MM.1S (cell line): ENCODE measurements around the gene RAET1L.
"Not testable (repeated sequence)": the region's sequence is repeated elsewhere in the genome, so short reads cannot be mapped to it uniquely, and the experiment has no call there.

Experiments used
- DNase-seq: peaks from one replicate; pipeline ENCODE4 v3.0.0-alpha.2; 2015
- H2AFZ ChIP-seq: fragments of 300-600 bp; sonication (generic); 2 replicates; pipeline ENCODE4 v1.6.0; 2016; ENCODE audit warnings: antibody characterized with exemption, low read length
- H3F3A ChIP-seq: fragments of 300-600 bp; sonication (generic); 2 replicates; pipeline ENCODE4 v1.6.1; 2016; ENCODE audit warnings: mild to moderate bottlenecking, antibody characterized with exemption, low read length, moderate library complexity, mixed read lengths; ENCODE audit not compliant: insufficient read depth
- H3K27ac ChIP-seq: fragments of 300-600 bp; sonication (generic); 2 replicates; pipeline ENCODE4 v1.5.1; 2016; ENCODE audit warnings: mild to moderate bottlenecking, low read length
- H3K27me3 ChIP-seq: fragments of 300-600 bp; sonication (generic); replicated peaks from 2 replicates; pipeline ENCODE4 v1.6.0; 2016; ENCODE audit warnings: low read length; ENCODE audit not compliant: insufficient read depth
- H3K36me3 ChIP-seq: fragments of 300-600 bp; sonication (generic); replicated peaks from 2 replicates; pipeline ENCODE4 v1.6.1; 2016; ENCODE audit warnings: mild to moderate bottlenecking, low read length, mixed read lengths; ENCODE audit not compliant: insufficient read depth
- H3K4me1 ChIP-seq: fragments of 300-600 bp; sonication (generic); 2 replicates; pipeline ENCODE4 v1.6.1; 2016; ENCODE audit warnings: low read length, mixed read lengths
- H3K4me2 ChIP-seq: fragments of 300-600 bp; sonication (generic); 2 replicates; pipeline ENCODE4 v1.6.0; 2016; ENCODE audit warnings: low read depth, low read length
- H3K4me3 ChIP-seq: fragments of 300-600 bp; sonication (generic); 2 replicates; pipeline ENCODE4 v1.5.1; 2016; ENCODE audit warnings: low read length, mixed read lengths
- H3K79me2 ChIP-seq: fragments of 300-600 bp; sonication (generic); 2 replicates; pipeline ENCODE4 v1.6.1; 2016; ENCODE audit warnings: mixed run types, low read length, mixed read lengths
- H3K9ac ChIP-seq: fragments of 300-600 bp; sonication (generic); 2 replicates; pipeline ENCODE4 v1.6.1; 2016; ENCODE audit warnings: low read length, mixed read lengths
- H3K9me2 ChIP-seq: fragments of 300-600 bp; sonication (generic); replicated peaks from 2 replicates; pipeline ENCODE4 v1.6.1; 2016; ENCODE audit warnings: mild to moderate bottlenecking, low read length, mixed read lengths; ENCODE audit not compliant: insufficient read depth
- H3K9me3 ChIP-seq: fragments of 300-600 bp; sonication (generic); replicated peaks from 2 replicates; pipeline ENCODE4 v1.6.1; 2016; ENCODE audit warnings: mild to moderate bottlenecking, low read length, mixed read lengths; ENCODE audit not compliant: insufficient read depth
- H4K20me1 ChIP-seq: fragments of 300-600 bp; sonication (generic); 2 replicates; pipeline ENCODE4 v1.6.1; 2016; ENCODE audit warnings: mild to moderate bottlenecking, low read length, moderate library complexity, mixed read lengths; ENCODE audit not compliant: insufficient read depth
- CTCF ChIP-seq: fragments of 300-600 bp; sonication (generic); IDR thresholded peaks from 2 replicates; pipeline ENCODE4 v1.5.1; 2016; ENCODE audit warnings: antibody characterized with exemption, low read length, mixed read lengths
- EZH2 ChIP-seq: fragments of 300-600 bp; sonication (generic); optimal IDR thresholded peaks from 2 replicates; pipeline ENCODE3; 2017; ENCODE audit warnings: low read depth, mild to moderate bottlenecking, antibody characterized with exemption, low read length, mixed read lengths
- EZH2phosphoT487 ChIP-seq: fragments of 300-600 bp; sonication (generic); IDR thresholded peaks from 2 replicates; pipeline ENCODE4 v1.6.1; 2018; ENCODE audit warnings: antibody characterized with exemption, low read length

RAET1L gene

GRCh38 chr6:150024646-150025155, 631 bp downstream of the RAET1L start:
- Histone ChIP-seq H3F3A (no peaks in the 10 kb centered on the region), H3K79me2 (no peaks in the 10 kb centered on the region), H2AFZ (no peak overlapping the region), H4K20me1 (no peaks in the 10 kb centered on the region), H3K9ac (no peak overlapping the region), H3K9me3 (no peaks in the 10 kb centered on the region), H3K4me1 (no peaks in the 10 kb centered on the region), H3K4me2 (no peak overlapping the region), H3K27ac (no peak overlapping the region), H3K9me2 (no peaks in the 10 kb centered on the region), H3K36me3 (no peaks in the 10 kb centered on the region), H3K27me3 (peaks cover 11% of the 10 kb centered on the region), H3K4me3 (no peak overlapping the region)
- DNase-seq: no peak
- TF ChIP-seq EZH2phosphoT487: no peak
- TF ChIP-seq EZH2: no peak
- no peak for TF ChIP-seq CTCF

GRCh38 chr6:150024021-150024420, 1.3 kb downstream of the RAET1L start:
- H2AFZ ChIP-seq, H3K36me3 ChIP-seq, H3K79me2 ChIP-seq, H3K4me2 ChIP-seq, H3F3A ChIP-seq, H3K4me1 ChIP-seq, H4K20me1 ChIP-seq, DNase-seq, H3K9me3 ChIP-seq, H3K9ac ChIP-seq, H3K9me2 ChIP-seq, H3K27ac ChIP-seq, H3K4me3 ChIP-seq: not testable (repeated sequence)
- H3K27me3 ChIP-seq: peaks cover 14% of the 10 kb centered on the region

- not testable (repeated sequence) for H3K9me2 ChIP-seq, H3K4me2 ChIP-seq, H3K4me3 ChIP-seq, H3K9ac ChIP-seq, H3F3A ChIP-seq, H2AFZ ChIP-seq, H3K79me2 ChIP-seq, H4K20me1 ChIP-seq, H3K27ac ChIP-seq, H3K4me1 ChIP-seq, H3K36me3 ChIP-seq, DNase-seq, H3K9me3 ChIP-seq
- H3K27me3 ChIP-seq: peaks cover 21% of the 10 kb centered on the region
These were observed 3.5 kb downstream of the RAET1L start for GRCh38 chr6:150021870-150022269.

- Histone ChIP-seq H3K4me1 (no peaks in the 10 kb centered on the region), H3K79me2 (no peaks in the 10 kb centered on the region), H3K9me2 (no peaks in the 10 kb centered on the region), H3F3A (no peaks in the 10 kb centered on the region), H4K20me1 (no peaks in the 10 kb centered on the region), H3K27me3 (peaks cover 26% of the 10 kb centered on the region), H3K4me2 (no peak overlapping the region), H3K4me3 (no peak overlapping the region), H2AFZ (no peak overlapping the region), H3K9me3 (no peaks in the 10 kb centered on the region), H3K9ac (no peak overlapping the region), H3K36me3 (no peaks in the 10 kb centered on the region), H3K27ac (no peak overlapping the region)
- TF ChIP-seq EZH2 (no peak), CTCF (no peak), EZH2phosphoT487 (no peak)
- no peak for DNase-seq
These were observed 6.3 kb downstream of the RAET1L start for GRCh38 chr6:150018846-150019580.

GRCh38 chr6:150017186-150017521, 8.2 kb downstream of the RAET1L start:
- not testable (repeated sequence) for H3K4me2 ChIP-seq, H4K20me1 ChIP-seq, H2AFZ ChIP-seq, H3K27ac ChIP-seq, DNase-seq, H3K79me2 ChIP-seq, H3K4me3 ChIP-seq, H3K36me3 ChIP-seq, H3K9ac ChIP-seq, H3K9me3 ChIP-seq, H3F3A ChIP-seq, H3K9me2 ChIP-seq, H3K4me1 ChIP-seq
- H3K27me3 ChIP-seq: peaks cover 39% of the 10 kb centered on the region
